Measurements from ENCODE around the gene PTPRT. TPM values are rescaled to one million over a fixed set of nuclear protein-coding genes. Genes with fewer than 3 reads are reported as not detected.

Gene PTPRT
- total RNA-seq, 2 donors from 2014 or later = 0.11 to 0.35 TPM

GRCh38 chr20:42864116-42864515 is 325.6 kb downstream of the PTPRT start:
- Histone ChIP-seq H3K27ac (no peak overlapping the region), H3K27me3 (no peaks in the 10 kb centered on the region), H3K4me3 (no peak overlapping the region), H3K4me1 (no peaks in the 10 kb centered on the region), H3K9me3 (no peaks in the 10 kb centered on the region), H3K36me3 (no peaks in the 10 kb centered on the region)
- DNase-seq (ENCODE audit: low spot score) = no peak
- TF ChIP-seq CTCF (IDR thresholded peaks at IDR 0.05) = no peak

GRCh38 chr20:42862446-42862845 is 327.3 kb downstream of the PTPRT start:
- DNase-seq (ENCODE audit: low spot score) = no peak
- H3K27me3 ChIP-seq = no peaks in the 10 kb centered on the region
- H3K9me3 ChIP-seq = no peaks in the 10 kb centered on the region
- no peaks in the 10 kb centered on the region for H3K4me1 ChIP-seq
- H3K4me3 ChIP-seq = no peak overlapping the region
- no peak for TF ChIP-seq CTCF (IDR thresholded peaks at IDR 0.05)
- H3K27ac ChIP-seq = no peak overlapping the region
- H3K36me3 ChIP-seq = no peaks in the 10 kb centered on the region

GRCh38 chr20:42857446-42857845 is 332.3 kb downstream of the PTPRT start:
- no peak for DNase-seq (ENCODE audit: low spot score)
- no peak for TF ChIP-seq CTCF (IDR thresholded peaks at IDR 0.05)
- Histone ChIP-seq H3K36me3 (no peaks in the 10 kb centered on the region), H3K27me3 (no peaks in the 10 kb centered on the region), H3K4me3 (no peak overlapping the region), H3K4me1 (no peaks in the 10 kb centered on the region), H3K27ac (no peak overlapping the region), H3K9me3 (no peaks in the 10 kb centered on the region)

- TF ChIP-seq CTCF (IDR thresholded peaks at IDR 0.05) = no peak
- H3K4me1 ChIP-seq = no peaks in the 10 kb centered on the region
- no peaks in the 10 kb centered on the region for H3K27me3 ChIP-seq
- no peak overlapping the region for H3K4me3 ChIP-seq
- DNase-seq (ENCODE audit: low spot score) = no peak
- no peaks in the 10 kb centered on the region for H3K36me3 ChIP-seq
- no peaks in the 10 kb centered on the region for H3K9me3 ChIP-seq
- no peak overlapping the region for H3K27ac ChIP-seq
Observed at GRCh38 chr20:42855896-42856295, 333.8 kb downstream of the PTPRT start.

GRCh38 chr20:42852691-42853090 is 337.0 kb downstream of the PTPRT start:
- Histone ChIP-seq H3K27ac (no peak overlapping the region), H3K36me3 (no peaks in the 10 kb centered on the region), H3K4me3 (no peak overlapping the region), H3K27me3 (no peaks in the 10 kb centered on the region), H3K9me3 (no peaks in the 10 kb centered on the region), H3K4me1 (no peaks in the 10 kb centered on the region)
- DNase-seq (ENCODE audit: low spot score) = no peak
- no peak for TF ChIP-seq CTCF (IDR thresholded peaks at IDR 0.05)

GRCh38 chr20:42846784-42847490 is 342.8 kb downstream of the PTPRT start:
- Histone ChIP-seq H3K36me3 (no peaks in the 10 kb centered on the region), H3K9me3 (no peaks in the 10 kb centered on the region), H3K4me1 (no peaks in the 10 kb centered on the region), H3K27me3 (no peaks in the 10 kb centered on the region), H3K27ac (no peak overlapping the region), H3K4me3 (no peak overlapping the region)
- DNase-seq (ENCODE audit: low spot score) = no peak
- no peak for TF ChIP-seq CTCF (IDR thresholded peaks at IDR 0.05)
